ENCODE measurements around the gene CHST10. TPM values are rescaled to one million over a fixed set of nuclear protein-coding genes. Genes with fewer than 3 reads are reported as not detected.
"Not testable (repeated sequence)": the region's sequence is repeated elsewhere in the genome, so short reads cannot be mapped to it uniquely, and the experiment has no call there.

CHST10 gene
- total RNA-seq, 2 donors from 2014 or later, result 1.6 to 7.3 TPM

- no peaks in the 10 kb centered on the region for H3K9me3 Mint-ChIP-seq
- no peaks in the 10 kb centered on the region for H3K36me3 Mint-ChIP-seq
- peak; percentile 41 to 49 for ATAC-seq
- peak in 1 of 2 donors; percentile 83 for DNase-seq (ENCODE audit: low spot score in 2 of 2)
- H3K27ac Mint-ChIP-seq, result no peak overlapping the region
Observed at GRCh38 chr2:100381240-100381639, 36.2 kb downstream of the CHST10 start.

GRCh38 chr2:100380681-100381080 is 36.8 kb downstream of the CHST10 start:
- Mint-ChIP-seq H3K36me3 (no peaks in the 10 kb centered on the region), H3K9me3 (no peaks in the 10 kb centered on the region), H3K27ac (no peak overlapping the region)
- no peak for ATAC-seq
- no peak for DNase-seq (ENCODE audit: low spot score in 2 of 2)

GRCh38 chr2:100376836-100377235 is 40.6 kb downstream of the CHST10 start:
- no peak for ATAC-seq
- no peak overlapping the region for H3K27ac Mint-ChIP-seq
- no peak for DNase-seq (ENCODE audit: low spot score in 2 of 2)
- H3K9me3 Mint-ChIP-seq, result peaks cover under 1% of the 10 kb centered on the region in 2 donors
- H3K36me3 Mint-ChIP-seq, result peaks cover 1 to 2% of the 10 kb centered on the region in 2 donors

GRCh38 chr2:100367163-100367562 is 50.3 kb downstream of the CHST10 start:
- Mint-ChIP-seq H3K36me3 (peaks cover 16 to 36% of the 10 kb centered on the region in 2 donors), H3K27ac (no peak overlapping the region), H3K9me3 (peaks cover 20 to 26% of the 10 kb centered on the region in 2 donors)
- no peak for ATAC-seq
- no peak for DNase-seq (ENCODE audit: low spot score in 2 of 2)

- H3K9me3 Mint-ChIP-seq, result peaks cover 14 to 20% of the 10 kb centered on the region in 2 donors
- DNase-seq (ENCODE audit: low spot score in 2 of 2) (no peak), ATAC-seq (no peak)
- peaks cover 8 to 21% of the 10 kb centered on the region in 2 donors for H3K36me3 Mint-ChIP-seq
- H3K27ac Mint-ChIP-seq, result no peak overlapping the region
Observed at GRCh38 chr2:100365434-100365833, 52.0 kb downstream of the CHST10 start.

GRCh38 chr2:100362269-100362668 is 55.2 kb downstream of the CHST10 start:
- not testable (repeated sequence) for ATAC-seq; H3K36me3 Mint-ChIP-seq; DNase-seq (ENCODE audit: low spot score in 2 of 2); H3K27ac Mint-ChIP-seq
- peaks cover 5 to 21% of the 10 kb centered on the region in 2 donors for H3K9me3 Mint-ChIP-seq

GRCh38 chr2:100359576-100359975 is 57.9 kb downstream of the CHST10 start:
- H3K27ac Mint-ChIP-seq, result no peak overlapping the region
- peaks cover 5 to 26% of the 10 kb centered on the region in 2 donors for H3K9me3 Mint-ChIP-seq
- ATAC-seq (no peak), DNase-seq (ENCODE audit: low spot score in 2 of 2) (no peak)
- H3K36me3 Mint-ChIP-seq, result peaks cover 0 to 7% of the 10 kb centered on the region in 2 donors

GRCh38 chr2:100358554-100358953 is 58.9 kb downstream of the CHST10 start:
- no peak for DNase-seq (ENCODE audit: low spot score in 2 of 2)
- peaks cover 5 to 26% of the 10 kb centered on the region in 2 donors for H3K9me3 Mint-ChIP-seq
- no peak for ATAC-seq
- H3K27ac Mint-ChIP-seq, result no peak overlapping the region
- H3K36me3 Mint-ChIP-seq, result peaks cover 0 to 7% of the 10 kb centered on the region in 2 donors

- Mint-ChIP-seq H3K9me3 (peaks cover 0 to 4% of the 10 kb centered on the region in 2 donors), H3K27ac (no peak overlapping the region), H3K36me3 (no peaks in the 10 kb centered on the region)
- no peak for DNase-seq (ENCODE audit: low spot score in 2 of 2)
- no peak for ATAC-seq
Observed at GRCh38 chr2:100352521-100352920, 64.9 kb downstream of the CHST10 start.

- ATAC-seq (no peak), DNase-seq (ENCODE audit: low spot score in 2 of 2) (no peak)
- Mint-ChIP-seq H3K9me3 (no peaks in the 10 kb centered on the region), H3K27ac (no peak overlapping the region), H3K36me3 (no peaks in the 10 kb centered on the region)
Observed at GRCh38 chr2:100350661-100351185, 66.7 kb downstream of the CHST10 start.

- not testable (repeated sequence) for ATAC-seq; H3K27ac Mint-ChIP-seq; H3K36me3 Mint-ChIP-seq; H3K9me3 Mint-ChIP-seq; DNase-seq (ENCODE audit: low spot score in 2 of 2)
Observed at GRCh38 chr2:100345144-100345543, 72.3 kb downstream of the CHST10 start.

GRCh38 chr2:100344433-100344832 is 73.0 kb downstream of the CHST10 start:
- no peak for DNase-seq (ENCODE audit: low spot score in 2 of 2)
- no peaks in the 10 kb centered on the region for H3K9me3 Mint-ChIP-seq
- H3K36me3 Mint-ChIP-seq, result no peaks in the 10 kb centered on the region
- no peak for ATAC-seq
- H3K27ac Mint-ChIP-seq, result no peak overlapping the region

- H3K27ac Mint-ChIP-seq; H3K36me3 Mint-ChIP-seq; ATAC-seq; H3K9me3 Mint-ChIP-seq; DNase-seq (ENCODE audit: low spot score in 2 of 2): not testable (repeated sequence)
Observed at GRCh38 chr2:100342466-100342865, 75.0 kb downstream of the CHST10 start.

Other genes starting within 250 kb of the CHST10 start
- under 1 TPM in 1 of 2 donors, not detected in 1; 0.04 TPM for gene LONRF2, start 95.2 kb downstream of the CHST10 start, total RNA-seq
- gene NMS, start 52.8 kb upstream of the CHST10 start, total RNA-seq, result not detected
- 10 to 100 TPM; 37.0 to 39.5 TPM for gene PDCL3, start 145.3 kb upstream of the CHST10 start, total RNA-seq

Measured in activated naive CD4-positive, alpha-beta T cell treated with anti-CD3 and anti-CD28 coated beads, Interleukin-2, amount 50 U/mL, for 72 hours (primary cell).